Colonic mucosa (tissue), 4 donors: ENCODE measurements around the gene SART1. TPM values are rescaled to one million over a fixed set of nuclear protein-coding genes. Genes with fewer than 3 reads are reported as not detected.

Experiments used
- DNase-seq: peaks from one replicate; pipeline ENCODE4 v3.0.0-alpha.2; 2020
- H3K27ac ChIP-seq: fragments of 200-600 bp; one replicate; pipeline ENCODE4 v1.8.0; 2021
- H3K27me3 ChIP-seq: fragments of 200-600 bp; one replicate; pipeline ENCODE4 v1.8.0; 2021
- H3K36me3 ChIP-seq: fragments of 200-600 bp; one replicate; pipeline ENCODE4 v1.8.0; 2021
- H3K4me1 ChIP-seq: fragments of 200-600 bp; one replicate; pipeline ENCODE4 v1.8.0; 2021; ENCODE audit warnings: mild to moderate bottlenecking
- H3K4me3 ChIP-seq: fragments of 200-600 bp; one replicate; pipeline ENCODE4 v1.8.0; 2021
- H3K9ac ChIP-seq, 2 donors: one replicate each; pipeline ENCODE4 v1.7.0; 2013; ENCODE audit warnings: control low read depth in 2 of 2, low read depth in 2 of 2, low read length in 2 of 2
- H3K9me3 ChIP-seq: fragments of 200-600 bp; one replicate; pipeline ENCODE4 v1.8.0; 2021
- intact Hi-C: fragments of 100-400 bp; cut with DNase I; formaldehyde crosslinking; loops from one replicate; pipeline ENCODE4 v1.14.1; 2022
- total RNA-seq, 2 donors: library from RNA; stranded (reverse); fragmentation: NEBNext Ultra II Directional in 1 of 2; extraction: Animal tissue kit (Norgen Biotek cat#: 25700) in 1 of 2; gene quantifications; one replicate each; pipeline ENCODE4 v1.2.1, GENCODE V29; 2021
- TF ChIP-seq, protein P1 (sequence below): fragments of 200-600 bp; IDR thresholded peaks from one replicate; pipeline ENCODE4 v1.8.0; 2022; ENCODE audit warnings: antibody characterized with exemption, mild to moderate bottlenecking
- donor health status: healthy.
- donor health status: DM: no; HTN: no; CAD: no.
- donor health status: DM: no; HTN: no; CAD: no.

Gene SART1
- total RNA-seq, 2 donors from 2014 or later, result 40.0 to 50.9 TPM

- TF ChIP-seq, protein P1, sequence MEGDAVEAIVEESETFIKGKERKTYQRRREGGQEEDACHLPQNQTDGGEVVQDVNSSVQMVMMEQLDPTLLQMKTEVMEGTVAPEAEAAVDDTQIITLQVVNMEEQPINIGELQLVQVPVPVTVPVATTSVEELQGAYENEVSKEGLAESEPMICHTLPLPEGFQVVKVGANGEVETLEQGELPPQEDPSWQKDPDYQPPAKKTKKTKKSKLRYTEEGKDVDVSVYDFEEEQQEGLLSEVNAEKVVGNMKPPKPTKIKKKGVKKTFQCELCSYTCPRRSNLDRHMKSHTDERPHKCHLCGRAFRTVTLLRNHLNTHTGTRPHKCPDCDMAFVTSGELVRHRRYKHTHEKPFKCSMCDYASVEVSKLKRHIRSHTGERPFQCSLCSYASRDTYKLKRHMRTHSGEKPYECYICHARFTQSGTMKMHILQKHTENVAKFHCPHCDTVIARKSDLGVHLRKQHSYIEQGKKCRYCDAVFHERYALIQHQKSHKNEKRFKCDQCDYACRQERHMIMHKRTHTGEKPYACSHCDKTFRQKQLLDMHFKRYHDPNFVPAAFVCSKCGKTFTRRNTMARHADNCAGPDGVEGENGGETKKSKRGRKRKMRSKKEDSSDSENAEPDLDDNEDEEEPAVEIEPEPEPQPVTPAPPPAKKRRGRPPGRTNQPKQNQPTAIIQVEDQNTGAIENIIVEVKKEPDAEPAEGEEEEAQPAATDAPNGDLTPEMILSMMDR, result no peak
- H3K27me3 ChIP-seq, result no peaks in the 10 kb centered on the region
- no peaks in the 10 kb centered on the region for H3K9me3 ChIP-seq
- no peak overlapping the region for H3K4me3 ChIP-seq
- no peak for DNase-seq
- H3K27ac ChIP-seq, result no peak overlapping the region
- H3K36me3 ChIP-seq, result peaks cover 13% of the 10 kb centered on the region
- no peaks in the 10 kb centered on the region for H3K4me1 ChIP-seq
- intact Hi-C loops, result no loop called here
- no peak overlapping the region for H3K9ac ChIP-seq
These were observed 19.7 kb downstream of the SART1 start for GRCh38 chr11:65981101-65981740.

- intact Hi-C loops, result no loop called here
- Histone ChIP-seq H3K9me3 (no peaks in the 10 kb centered on the region), H3K36me3 (peaks cover 13% of the 10 kb centered on the region), H3K4me1 (no peaks in the 10 kb centered on the region), H3K27me3 (no peaks in the 10 kb centered on the region), H3K9ac (no peak overlapping the region), H3K27ac (no peak overlapping the region), H3K4me3 (no peak overlapping the region)
- TF ChIP-seq, protein P1, result no peak
- DNase-seq, result no peak
These were observed 20.7 kb downstream of the SART1 start for GRCh38 chr11:65981972-65982823.

DNA sequence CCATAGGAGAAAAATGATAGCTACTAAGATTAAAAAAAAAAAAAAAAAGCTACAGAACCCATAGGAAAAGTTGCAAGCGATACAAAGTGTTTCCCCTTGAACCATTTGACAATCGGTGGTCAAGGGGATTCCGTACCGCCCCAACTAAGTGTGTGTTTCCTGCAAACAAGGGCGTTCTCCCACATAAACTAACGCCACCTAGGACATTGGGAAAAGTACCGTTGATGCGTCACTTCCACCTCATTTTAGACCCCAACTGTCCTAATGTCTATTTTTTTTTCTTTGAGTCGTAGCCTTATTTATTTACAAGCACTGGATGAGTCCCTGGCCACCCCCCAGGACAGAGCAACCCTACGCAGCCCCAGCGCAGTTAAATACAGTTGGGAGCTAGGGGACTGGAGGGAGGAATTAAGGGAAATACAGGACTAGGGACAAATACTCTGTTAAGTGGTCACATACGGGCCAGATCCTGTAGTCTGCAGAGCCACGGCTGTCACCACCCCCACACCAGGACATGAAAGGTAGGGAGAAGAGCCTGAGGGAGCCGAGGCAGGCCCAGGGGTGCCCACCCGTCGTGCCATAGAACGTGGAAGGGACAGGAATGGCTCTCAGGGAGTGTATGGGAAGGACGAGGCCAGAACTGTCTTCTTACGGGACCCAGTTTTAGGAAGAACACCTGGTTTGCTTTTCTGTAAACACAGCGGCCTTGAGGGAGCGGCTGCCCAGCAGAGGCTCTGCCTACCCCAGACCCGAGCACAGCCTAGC is 21.5 kb downstream of the SART1 start:
- TF ChIP-seq, protein P1, result no peak

GRCh38 chr11:65983589-65983987 is 22.1 kb downstream of the SART1 start:
- TF ChIP-seq, protein P1, result no peak
- Histone ChIP-seq H3K9me3 (no peaks in the 10 kb centered on the region), H3K27ac (no peak overlapping the region), H3K36me3 (no peaks in the 10 kb centered on the region), H3K27me3 (no peaks in the 10 kb centered on the region), H3K4me3 (no peak overlapping the region), H3K4me1 (no peaks in the 10 kb centered on the region), H3K9ac (no peak overlapping the region)
- DNase-seq, result no peak
- intact Hi-C loops, result no loop called here

More for the DNA sequence above, 21.5 kb downstream of the SART1 start:
- no peak overlapping the region for H3K9ac ChIP-seq
- intact Hi-C loops, result no loop called here
- peaks cover 5% of the 10 kb centered on the region for H3K36me3 ChIP-seq
- no peak overlapping the region for H3K27ac ChIP-seq
- H3K9me3 ChIP-seq, result no peaks in the 10 kb centered on the region
- no peaks in the 10 kb centered on the region for H3K27me3 ChIP-seq
- no peak for DNase-seq
- no peaks in the 10 kb centered on the region for H3K4me1 ChIP-seq
- no peak overlapping the region for H3K4me3 ChIP-seq

GRCh38 chr11:65987336-65987735 is 25.8 kb downstream of the SART1 start:
- TF ChIP-seq, protein P1, result no peak
- Histone ChIP-seq H3K4me1 (no peaks in the 10 kb centered on the region), H3K27me3 (no peaks in the 10 kb centered on the region), H3K4me3 (no peak overlapping the region), H3K9ac (no peak overlapping the region), H3K9me3 (no peaks in the 10 kb centered on the region), H3K36me3 (no peaks in the 10 kb centered on the region), H3K27ac (no peak overlapping the region)
- intact Hi-C loops, result loop anchor here (5.0 kb wide), 1 partner anchor 100 kb away; the partner anchor contains the start of gene FIBP
- no peak for DNase-seq
